AG09319 (cell line): Measurements from ENCODE around the gene MTRR.

Source experiments
- DNase-seq: peaks from one replicate; pipeline ENCODE4 v3.0.0-alpha.2; 2010; ENCODE audit warnings: low read depth; ENCODE audit errors: extremely low read depth
- TF ChIP-seq, protein P1 (sequence below): IDR thresholded peaks from 2 replicates; pipeline ENCODE4 v1.5.1; 2011; ENCODE audit warnings: low read depth, mild to moderate bottlenecking, inconsistent platforms, low read length, moderate library complexity

Gene MTRR

DNA sequence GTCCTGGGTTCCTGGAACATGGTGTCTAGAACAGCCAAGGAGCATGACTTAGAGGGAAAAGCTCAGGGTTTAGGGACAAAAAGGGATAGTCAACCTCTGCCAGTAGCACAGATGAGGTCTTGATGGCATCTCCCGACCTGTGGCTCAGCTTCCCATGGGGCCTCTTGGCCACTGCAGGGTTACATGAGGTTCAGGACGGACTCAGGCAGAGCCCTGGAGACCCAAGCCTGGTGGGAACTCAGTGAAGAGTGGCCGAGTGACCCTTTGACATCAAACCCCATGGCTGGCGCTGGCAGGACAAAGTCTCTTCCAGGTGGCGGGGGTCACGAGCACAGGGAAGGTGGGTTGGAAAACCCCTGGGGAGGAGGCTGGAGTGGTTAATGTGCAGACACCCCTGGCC, 57.8 kb downstream of the MTRR start:
- DNase-seq = no peak
- TF ChIP-seq, protein P1, sequence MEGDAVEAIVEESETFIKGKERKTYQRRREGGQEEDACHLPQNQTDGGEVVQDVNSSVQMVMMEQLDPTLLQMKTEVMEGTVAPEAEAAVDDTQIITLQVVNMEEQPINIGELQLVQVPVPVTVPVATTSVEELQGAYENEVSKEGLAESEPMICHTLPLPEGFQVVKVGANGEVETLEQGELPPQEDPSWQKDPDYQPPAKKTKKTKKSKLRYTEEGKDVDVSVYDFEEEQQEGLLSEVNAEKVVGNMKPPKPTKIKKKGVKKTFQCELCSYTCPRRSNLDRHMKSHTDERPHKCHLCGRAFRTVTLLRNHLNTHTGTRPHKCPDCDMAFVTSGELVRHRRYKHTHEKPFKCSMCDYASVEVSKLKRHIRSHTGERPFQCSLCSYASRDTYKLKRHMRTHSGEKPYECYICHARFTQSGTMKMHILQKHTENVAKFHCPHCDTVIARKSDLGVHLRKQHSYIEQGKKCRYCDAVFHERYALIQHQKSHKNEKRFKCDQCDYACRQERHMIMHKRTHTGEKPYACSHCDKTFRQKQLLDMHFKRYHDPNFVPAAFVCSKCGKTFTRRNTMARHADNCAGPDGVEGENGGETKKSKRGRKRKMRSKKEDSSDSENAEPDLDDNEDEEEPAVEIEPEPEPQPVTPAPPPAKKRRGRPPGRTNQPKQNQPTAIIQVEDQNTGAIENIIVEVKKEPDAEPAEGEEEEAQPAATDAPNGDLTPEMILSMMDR = no peak

DNA sequence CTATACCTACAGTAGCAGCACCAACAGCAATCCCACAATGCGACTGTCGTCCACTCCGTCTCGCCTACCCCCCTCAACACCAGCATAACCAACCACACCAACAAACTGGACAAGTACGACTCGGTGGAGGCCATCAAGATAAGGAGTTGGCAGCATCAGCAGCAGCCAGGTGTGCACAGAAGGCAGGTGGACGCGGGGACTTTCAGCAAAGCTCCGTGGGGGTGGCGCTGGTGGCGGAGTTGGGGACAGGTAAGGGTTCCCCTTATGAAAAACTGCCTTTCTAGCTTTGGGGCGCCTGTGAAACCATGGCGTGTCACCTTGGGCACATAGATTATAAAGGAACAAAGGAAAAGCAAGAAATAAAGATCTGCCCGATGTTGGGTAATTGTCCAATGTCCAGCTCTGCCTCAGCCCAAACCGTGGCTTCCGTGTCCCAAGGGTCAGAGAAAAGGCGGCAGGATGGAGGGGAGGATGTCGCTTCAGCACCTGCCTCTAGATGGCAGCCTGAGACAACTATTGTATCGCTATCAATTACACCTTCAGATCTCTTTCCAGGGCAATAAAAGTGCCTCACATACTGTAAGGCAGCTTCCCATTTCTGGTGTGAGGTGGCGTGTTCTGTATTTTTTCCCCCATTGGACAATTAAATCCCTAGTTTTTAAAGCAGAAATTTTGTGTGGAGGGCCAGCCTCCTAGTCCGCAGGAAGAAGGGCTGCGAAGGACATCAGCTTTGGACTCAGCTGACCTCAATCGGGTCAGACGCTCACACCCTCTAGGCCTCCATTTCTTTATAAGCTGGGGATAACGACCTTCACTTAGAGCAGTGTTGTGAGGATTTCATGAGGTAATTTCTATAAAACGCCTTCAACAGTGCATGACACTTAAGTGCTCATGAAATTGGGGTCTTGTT, 58.8 kb downstream of the MTRR start:
- TF ChIP-seq, protein P1 = peak; percentile 79
- no peak for DNase-seq

DNA sequence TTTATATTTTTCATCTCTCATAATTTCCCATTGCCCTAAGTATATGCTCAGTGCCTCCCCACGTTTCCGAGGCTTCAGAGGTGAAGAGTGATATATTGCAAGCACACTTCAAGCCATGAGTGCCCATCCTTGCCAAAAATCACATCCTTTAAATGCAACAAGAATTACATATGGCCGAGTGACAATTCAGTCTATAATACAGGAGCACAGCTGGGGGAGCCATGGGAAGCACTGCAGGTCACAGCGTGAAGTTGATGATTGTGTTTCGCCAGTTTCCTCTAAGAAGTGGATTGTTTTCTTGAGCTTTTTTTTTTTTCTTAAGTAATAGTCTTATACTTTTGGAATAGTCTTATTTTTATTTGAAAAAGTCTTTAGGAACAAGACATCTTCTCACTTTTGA, 61.1 kb downstream of the MTRR start:
- no peak for DNase-seq
- TF ChIP-seq, protein P1 = no peak

DNA sequence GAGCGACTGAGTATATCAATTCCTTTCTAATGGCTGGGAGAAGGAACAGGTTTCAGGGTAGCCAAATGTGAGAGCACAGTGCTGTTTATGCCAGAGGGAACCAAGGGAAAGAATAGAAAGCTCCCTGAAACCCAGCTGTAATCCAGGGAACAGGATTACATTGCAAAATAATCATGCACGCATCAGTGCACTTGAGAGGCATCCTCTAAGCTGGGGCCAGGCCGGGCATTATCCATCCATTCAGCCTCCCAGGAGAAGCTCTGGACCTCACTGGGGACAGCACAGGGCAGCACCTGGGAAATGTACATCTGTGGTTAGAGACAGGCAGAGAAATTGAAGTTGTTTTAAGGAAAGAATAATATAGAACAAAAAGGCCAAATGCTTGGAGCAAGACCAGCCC, 72.7 kb downstream of the MTRR start:
- no peak for DNase-seq
- TF ChIP-seq, protein P1 = no peak

DNA sequence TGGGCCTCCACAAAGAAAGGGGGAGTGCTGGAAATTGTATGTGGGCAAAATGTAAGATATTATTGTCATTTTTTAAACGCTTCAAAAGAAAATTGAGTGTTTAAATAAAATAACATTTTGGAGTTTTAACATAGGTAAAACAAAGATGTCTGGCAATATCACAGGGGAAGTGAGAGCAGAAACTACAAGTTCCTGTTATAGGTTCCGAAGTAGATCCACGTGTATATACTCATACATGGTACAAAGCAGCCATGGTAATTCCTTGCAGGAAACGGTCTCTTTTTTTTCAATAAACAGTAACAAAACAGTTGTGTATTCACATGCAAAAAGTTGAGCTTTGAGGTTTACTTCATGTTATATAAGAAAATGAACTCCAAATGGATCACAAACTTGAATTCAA, 78.4 kb downstream of the MTRR start:
- DNase-seq = no peak
- TF ChIP-seq, protein P1 = no peak
